Measurements from ENCODE around the gene FXR1. TPM values are rescaled to one million over a fixed set of nuclear protein-coding genes. Genes with fewer than 3 reads are reported as not detected.

The FXR1 gene
- total and polyA plus RNA-seq, 2 of the 13 experiments (the other 11 are each of a cell fraction or from before 2014, with no cell fraction given), result 104 to 132 TPM

- TF ChIP-seq, protein P1, sequence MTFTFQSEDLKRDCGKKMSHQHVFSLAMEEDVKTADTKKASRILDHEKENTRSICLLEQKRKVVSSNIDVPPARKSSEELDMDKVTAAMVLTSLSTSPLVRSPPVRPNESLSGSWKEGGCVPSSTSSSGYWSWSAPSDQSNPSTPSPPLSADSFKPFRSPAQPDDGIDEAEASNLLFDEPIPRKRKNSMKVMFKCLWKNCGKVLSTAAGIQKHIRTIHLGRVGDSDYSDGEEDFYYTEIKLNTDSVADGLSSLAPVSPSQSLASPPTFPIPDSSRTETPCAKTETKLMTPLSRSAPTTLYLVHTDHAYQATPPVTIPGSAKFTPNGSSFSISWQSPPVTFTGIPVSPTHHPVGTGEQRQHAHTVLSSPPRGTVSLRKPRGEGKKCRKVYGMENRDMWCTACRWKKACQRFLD (CRISPR knock-in tag; IDR thresholded peaks at IDR 0.05; ENCODE audit: borderline replicate concordance), result peak; percentile 84; the same call in 1 of the 2 replicates
- TF ChIP-seq TEAD3 (CRISPR knock-in tag; optimal IDR thresholded peaks at IDR 0.05; ENCODE audit: borderline replicate concordance) (peak; percentile 59), ZNF513 (CRISPR knock-in tag; conservative IDR thresholded peaks at IDR 0.05) (no peak), ONECUT2 (CRISPR knock-in tag; IDR thresholded peaks at IDR 0.05) (no peak), GABPB1 (CRISPR knock-in tag; IDR thresholded peaks at IDR 0.05) (peak; percentile 89), ZNF510 (CRISPR knock-in tag; IDR thresholded peaks at IDR 0.05; ENCODE audit: low read depth) (no peak), SMAD1 (CRISPR knock-in tag; IDR thresholded peaks at IDR 0.05; ENCODE audit: borderline replicate concordance, low read depth) (no peak), ZNF34 (CRISPR knock-in tag; IDR thresholded peaks at IDR 0.05; ENCODE audit: borderline replicate concordance) (no peak), ZNF75D (CRISPR knock-in tag; IDR thresholded peaks at IDR 0.05; ENCODE audit: borderline replicate concordance) (no peak), BORCS8-MEF2B (CRISPR knock-in tag; IDR thresholded peaks at IDR 0.05) (peak; percentile 91; the same call in 1 of the 2 replicates)
- TF ChIP-seq, protein P2, sequence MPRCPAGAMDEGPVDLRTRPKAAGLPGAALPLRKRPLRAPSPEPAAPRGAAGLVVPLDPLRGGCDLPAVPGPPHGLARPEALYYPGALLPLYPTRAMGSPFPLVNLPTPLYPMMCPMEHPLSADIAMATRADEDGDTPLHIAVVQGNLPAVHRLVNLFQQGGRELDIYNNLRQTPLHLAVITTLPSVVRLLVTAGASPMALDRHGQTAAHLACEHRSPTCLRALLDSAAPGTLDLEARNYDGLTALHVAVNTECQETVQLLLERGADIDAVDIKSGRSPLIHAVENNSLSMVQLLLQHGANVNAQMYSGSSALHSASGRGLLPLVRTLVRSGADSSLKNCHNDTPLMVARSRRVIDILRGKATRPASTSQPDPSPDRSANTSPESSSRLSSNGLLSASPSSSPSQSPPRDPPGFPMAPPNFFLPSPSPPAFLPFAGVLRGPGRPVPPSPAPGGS (CRISPR knock-in tag; IDR thresholded peaks at IDR 0.05), result no peak; the same call in 1 of the 2 replicates
- TF ChIP-seq, protein P3, sequence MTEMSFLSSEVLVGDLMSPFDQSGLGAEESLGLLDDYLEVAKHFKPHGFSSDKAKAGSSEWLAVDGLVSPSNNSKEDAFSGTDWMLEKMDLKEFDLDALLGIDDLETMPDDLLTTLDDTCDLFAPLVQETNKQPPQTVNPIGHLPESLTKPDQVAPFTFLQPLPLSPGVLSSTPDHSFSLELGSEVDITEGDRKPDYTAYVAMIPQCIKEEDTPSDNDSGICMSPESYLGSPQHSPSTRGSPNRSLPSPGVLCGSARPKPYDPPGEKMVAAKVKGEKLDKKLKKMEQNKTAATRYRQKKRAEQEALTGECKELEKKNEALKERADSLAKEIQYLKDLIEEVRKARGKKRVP (CRISPR knock-in tag; IDR thresholded peaks at IDR 0.05), result peak in 1 of 2 experiments; percentile 90; a peak in 2 of 4 replicates
Measured at GRCh38 chr3:180989291-180990163, 77.1 kb downstream of the FXR1 start, which contains the start of gene DNAJC19 (continued).
